PC-9 (cell line): ENCODE results near the gene MICALL1.

Experiments
- EZH2 ChIP-seq: fragments of 200-600 bp; sonication (generic); IDR thresholded peaks from 2 replicates; pipeline ENCODE4 v1.8.0; 2017; ENCODE audit warnings: antibody characterized with exemption, low read depth
- TF ChIP-seq, protein P1 (sequence below): fragments of 200-600 bp; sonication (generic); conservative IDR thresholded peaks from 2 replicates; pipeline ENCODE4 v1.6.1; 2017; ENCODE audit warnings: mixed run types, antibody characterized with exemption, mild to moderate bottlenecking, moderate library complexity

- TF ChIP-seq, protein P1, sequence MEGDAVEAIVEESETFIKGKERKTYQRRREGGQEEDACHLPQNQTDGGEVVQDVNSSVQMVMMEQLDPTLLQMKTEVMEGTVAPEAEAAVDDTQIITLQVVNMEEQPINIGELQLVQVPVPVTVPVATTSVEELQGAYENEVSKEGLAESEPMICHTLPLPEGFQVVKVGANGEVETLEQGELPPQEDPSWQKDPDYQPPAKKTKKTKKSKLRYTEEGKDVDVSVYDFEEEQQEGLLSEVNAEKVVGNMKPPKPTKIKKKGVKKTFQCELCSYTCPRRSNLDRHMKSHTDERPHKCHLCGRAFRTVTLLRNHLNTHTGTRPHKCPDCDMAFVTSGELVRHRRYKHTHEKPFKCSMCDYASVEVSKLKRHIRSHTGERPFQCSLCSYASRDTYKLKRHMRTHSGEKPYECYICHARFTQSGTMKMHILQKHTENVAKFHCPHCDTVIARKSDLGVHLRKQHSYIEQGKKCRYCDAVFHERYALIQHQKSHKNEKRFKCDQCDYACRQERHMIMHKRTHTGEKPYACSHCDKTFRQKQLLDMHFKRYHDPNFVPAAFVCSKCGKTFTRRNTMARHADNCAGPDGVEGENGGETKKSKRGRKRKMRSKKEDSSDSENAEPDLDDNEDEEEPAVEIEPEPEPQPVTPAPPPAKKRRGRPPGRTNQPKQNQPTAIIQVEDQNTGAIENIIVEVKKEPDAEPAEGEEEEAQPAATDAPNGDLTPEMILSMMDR, result no peak
- no peak for TF ChIP-seq EZH2
Measured at GRCh38 chr22:37909766-37910165, 3.7 kb downstream of the MICALL1 start.
